Skeletal muscle satellite cell (primary cell): ENCODE data around the gene MT1HL1.

Experiments
- H3K27me3 ChIP-seq: 2 replicates; pipeline ENCODE4 v1.7.0; 2013; ENCODE audit warnings: low read length; ENCODE audit not compliant: control insufficient read depth, insufficient read depth
- H3K36me3 ChIP-seq: 2 replicates; pipeline ENCODE4 v1.7.0; 2013; ENCODE audit warnings: mild to moderate bottlenecking, control low read depth, low read length; ENCODE audit not compliant: insufficient read depth
- H3K4me1 ChIP-seq: 2 replicates; pipeline ENCODE4 v1.7.0; 2013; ENCODE audit warnings: low read length; ENCODE audit not compliant: control insufficient read depth, insufficient read depth
- H3K4me2 ChIP-seq: 2 replicates; pipeline ENCODE4 v1.7.0; 2013; ENCODE audit warnings: mild to moderate bottlenecking, low read length
- H3K4me3 ChIP-seq: 2 replicates; pipeline ENCODE4 v1.7.0; 2013; ENCODE audit warnings: low read length
- H3K9ac ChIP-seq: 2 replicates; pipeline ENCODE4 v1.7.0; 2013; ENCODE audit warnings: mild to moderate bottlenecking, low read depth, low read length, moderate library complexity
- H3K9me3 ChIP-seq: replicated peaks from 2 replicates; pipeline ENCODE4 v1.7.0; 2013; ENCODE audit warnings: mild to moderate bottlenecking, control low read depth, low read length

MT1HL1 gene

GRCh38 chr1:237038211-237038610 lies 34.0 kb upstream of the MT1HL1 start:
- Histone ChIP-seq H3K4me1 (no peaks in the 10 kb centered on the region), H3K9me3 (no peaks in the 10 kb centered on the region), H3K27me3 (peaks cover 12% of the 10 kb centered on the region), H3K4me3 (no peak overlapping the region), H3K9ac (no peak overlapping the region), H3K36me3 (no peaks in the 10 kb centered on the region), H3K4me2 (no peak overlapping the region)

GRCh38 chr1:237035759-237036158 lies 31.5 kb upstream of the MT1HL1 start:
- Histone ChIP-seq H3K27me3 (no peaks in the 10 kb centered on the region), H3K9me3 (peaks cover 7% of the 10 kb centered on the region), H3K36me3 (no peaks in the 10 kb centered on the region), H3K4me3 (no peak overlapping the region), H3K4me1 (no peaks in the 10 kb centered on the region), H3K9ac (no peak overlapping the region), H3K4me2 (no peak overlapping the region)

- H3K9me3 ChIP-seq: peaks cover 7% of the 10 kb centered on the region
- H3K9ac ChIP-seq: no peak overlapping the region
- H3K27me3 ChIP-seq: no peaks in the 10 kb centered on the region
- H3K4me2 ChIP-seq: no peak overlapping the region
- no peak overlapping the region for H3K4me3 ChIP-seq
- no peaks in the 10 kb centered on the region for H3K36me3 ChIP-seq
- no peaks in the 10 kb centered on the region for H3K4me1 ChIP-seq
Observed at GRCh38 chr1:237033804-237034203, 29.6 kb upstream of the MT1HL1 start.

- Histone ChIP-seq H3K9ac (no peak overlapping the region), H3K4me2 (no peak overlapping the region), H3K4me3 (no peak overlapping the region), H3K36me3 (no peaks in the 10 kb centered on the region), H3K9me3 (peaks cover 7% of the 10 kb centered on the region), H3K4me1 (no peaks in the 10 kb centered on the region), H3K27me3 (no peaks in the 10 kb centered on the region)
Observed at GRCh38 chr1:237033061-237033460, 28.8 kb upstream of the MT1HL1 start.

- Histone ChIP-seq H3K4me3 (no peak overlapping the region), H3K36me3 (no peaks in the 10 kb centered on the region), H3K4me2 (no peak overlapping the region), H3K27me3 (no peaks in the 10 kb centered on the region), H3K9me3 (peaks cover 7% of the 10 kb centered on the region), H3K4me1 (no peaks in the 10 kb centered on the region), H3K9ac (no peak overlapping the region)
Observed at GRCh38 chr1:237032029-237032428, 27.8 kb upstream of the MT1HL1 start.

- Histone ChIP-seq H3K4me3 (no peak overlapping the region), H3K4me1 (no peaks in the 10 kb centered on the region), H3K9me3 (peaks cover 7% of the 10 kb centered on the region), H3K27me3 (no peaks in the 10 kb centered on the region), H3K9ac (no peak overlapping the region), H3K36me3 (no peaks in the 10 kb centered on the region), H3K4me2 (no peak overlapping the region)
Observed at GRCh38 chr1:237031480-237031879, 27.2 kb upstream of the MT1HL1 start.

GRCh38 chr1:237029850-237030535 lies 25.8 kb upstream of the MT1HL1 start:
- Histone ChIP-seq H3K4me1 (no peaks in the 10 kb centered on the region), H3K4me3 (no peak overlapping the region), H3K36me3 (no peaks in the 10 kb centered on the region), H3K4me2 (no peak overlapping the region), H3K9ac (no peak overlapping the region), H3K9me3 (peaks cover 7% of the 10 kb centered on the region), H3K27me3 (no peaks in the 10 kb centered on the region)

GRCh38 chr1:237029240-237029639 lies 25.0 kb upstream of the MT1HL1 start:
- Histone ChIP-seq H3K9me3 (peaks cover 7% of the 10 kb centered on the region), H3K4me2 (no peak overlapping the region), H3K4me3 (no peak overlapping the region), H3K36me3 (no peaks in the 10 kb centered on the region), H3K9ac (no peak overlapping the region), H3K4me1 (no peaks in the 10 kb centered on the region), H3K27me3 (no peaks in the 10 kb centered on the region)

GRCh38 chr1:237025358-237026074 lies 21.3 kb upstream of the MT1HL1 start:
- no peak overlapping the region for H3K9ac ChIP-seq
- no peaks in the 10 kb centered on the region for H3K9me3 ChIP-seq
- no peak overlapping the region for H3K4me2 ChIP-seq

GRCh38 chr1:237018896-237019295 lies 14.7 kb upstream of the MT1HL1 start:
- Histone ChIP-seq H3K36me3 (no peaks in the 10 kb centered on the region), H3K4me3 (no peak overlapping the region), H3K9ac (no peak overlapping the region), H3K27me3 (no peaks in the 10 kb centered on the region), H3K4me1 (no peaks in the 10 kb centered on the region), H3K4me2 (no peak overlapping the region), H3K9me3 (no peaks in the 10 kb centered on the region)

More at GRCh38 chr1:237025358-237026074, 21.3 kb upstream of the MT1HL1 start:
- no peaks in the 10 kb centered on the region for H3K36me3 ChIP-seq
- H3K4me3 ChIP-seq: no peak overlapping the region
- H3K27me3 ChIP-seq: no peaks in the 10 kb centered on the region
- no peaks in the 10 kb centered on the region for H3K4me1 ChIP-seq

- Histone ChIP-seq H3K27me3 (no peaks in the 10 kb centered on the region), H3K9ac (no peak overlapping the region), H3K4me1 (no peaks in the 10 kb centered on the region), H3K9me3 (no peaks in the 10 kb centered on the region), H3K4me3 (no peak overlapping the region), H3K4me2 (no peak overlapping the region), H3K36me3 (no peaks in the 10 kb centered on the region)
Observed at GRCh38 chr1:237016626-237017025, 12.4 kb upstream of the MT1HL1 start.

- no peaks in the 10 kb centered on the region for H3K27me3 ChIP-seq
- no peaks in the 10 kb centered on the region for H3K36me3 ChIP-seq
- H3K9me3 ChIP-seq: peaks cover 4% of the 10 kb centered on the region
- H3K4me1 ChIP-seq: no peaks in the 10 kb centered on the region
- H3K4me3 ChIP-seq: no peak overlapping the region
- no peak overlapping the region for H3K4me2 ChIP-seq
- no peak overlapping the region for H3K9ac ChIP-seq
Observed at GRCh38 chr1:237013608-237014007, 9.4 kb upstream of the MT1HL1 start.
